ENCODE results near the gene ST3GAL3. TPM values are rescaled to one million over a fixed set of nuclear protein-coding genes. Genes with fewer than 3 reads are reported as not detected.

ST3GAL3 gene
- total RNA-seq, 1 donor from 2014 or later = 11.4 TPM

DNA sequence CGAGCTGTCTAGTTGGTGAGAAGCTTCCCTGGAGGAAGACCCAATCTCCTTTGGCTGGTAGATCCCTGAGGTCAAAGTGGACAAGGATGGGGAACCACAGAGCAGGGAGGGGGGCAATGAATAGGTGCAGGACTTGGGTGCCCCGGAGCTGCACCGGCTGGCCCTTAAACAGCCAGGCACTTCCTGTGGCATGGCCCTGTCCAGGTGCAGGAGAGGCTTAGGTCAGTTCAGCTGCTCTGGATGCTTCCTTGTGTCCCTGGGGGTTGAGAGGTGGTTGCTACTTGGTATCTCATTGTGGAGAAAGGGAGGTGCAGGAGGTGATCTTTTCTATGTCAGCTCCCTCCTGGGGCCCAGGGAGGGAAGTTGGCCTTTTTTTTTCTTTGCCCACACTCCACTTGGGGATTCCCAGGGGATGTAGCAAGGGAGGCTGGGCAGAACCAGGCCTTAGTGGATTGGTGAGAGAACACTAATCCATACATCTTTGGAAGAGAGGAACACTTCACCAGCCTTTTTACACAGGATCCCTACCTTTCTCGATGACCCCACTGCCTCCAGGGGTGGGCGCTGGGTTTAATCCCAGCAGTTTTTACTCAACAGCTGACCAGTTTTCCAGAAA is 1.2 kb upstream of the ST3GAL3 start:
- H3K4me3 ChIP-seq (ENCODE audit: insufficient read depth, low read depth, low read length) = peak overlapping the region; percentile 86

GRCh38 chr1:43706598-43707189 is 642 bp upstream of the ST3GAL3 start:
- H3K27me3 ChIP-seq (ENCODE audit: insufficient read depth, low read length) = no peaks in the 10 kb centered on the region
- H3K4me3 ChIP-seq (ENCODE audit: insufficient read depth, low read depth, low read length) = peak overlapping the region; percentile 86
- Mint-ChIP-seq H3K27ac (ENCODE audit: unreplicated experiment) (peak overlapping the region; percentile 85), H3K4me3 (ENCODE audit: unreplicated experiment) (peak overlapping the region; percentile 86), H3K27me3 (ENCODE audit: low read depth, unreplicated experiment) (no peaks in the 10 kb centered on the region), H3K36me3 (ENCODE audit: low read depth, unreplicated experiment) (peaks cover 18% of the 10 kb centered on the region), H3K9me3 (ENCODE audit: unreplicated experiment) (no peaks in the 10 kb centered on the region), H3K4me1 (ENCODE audit: low read depth, unreplicated experiment) (peaks cover 41% of the 10 kb centered on the region)
- peaks cover 30% of the 10 kb centered on the region for H4K20me1 ChIP-seq (ENCODE audit: insufficient read depth, low read length)
- H3K36me3 ChIP-seq (ENCODE audit: insufficient read depth, low read length) = peaks cover 13% of the 10 kb centered on the region
- FAIRE-seq (no peak), DNase-seq (ENCODE audit: low read depth) (no peak)
- H2AFZ ChIP-seq (ENCODE audit: low read depth, low read length) = peak overlapping the region; percentile 68
- TF ChIP-seq, protein P1, sequence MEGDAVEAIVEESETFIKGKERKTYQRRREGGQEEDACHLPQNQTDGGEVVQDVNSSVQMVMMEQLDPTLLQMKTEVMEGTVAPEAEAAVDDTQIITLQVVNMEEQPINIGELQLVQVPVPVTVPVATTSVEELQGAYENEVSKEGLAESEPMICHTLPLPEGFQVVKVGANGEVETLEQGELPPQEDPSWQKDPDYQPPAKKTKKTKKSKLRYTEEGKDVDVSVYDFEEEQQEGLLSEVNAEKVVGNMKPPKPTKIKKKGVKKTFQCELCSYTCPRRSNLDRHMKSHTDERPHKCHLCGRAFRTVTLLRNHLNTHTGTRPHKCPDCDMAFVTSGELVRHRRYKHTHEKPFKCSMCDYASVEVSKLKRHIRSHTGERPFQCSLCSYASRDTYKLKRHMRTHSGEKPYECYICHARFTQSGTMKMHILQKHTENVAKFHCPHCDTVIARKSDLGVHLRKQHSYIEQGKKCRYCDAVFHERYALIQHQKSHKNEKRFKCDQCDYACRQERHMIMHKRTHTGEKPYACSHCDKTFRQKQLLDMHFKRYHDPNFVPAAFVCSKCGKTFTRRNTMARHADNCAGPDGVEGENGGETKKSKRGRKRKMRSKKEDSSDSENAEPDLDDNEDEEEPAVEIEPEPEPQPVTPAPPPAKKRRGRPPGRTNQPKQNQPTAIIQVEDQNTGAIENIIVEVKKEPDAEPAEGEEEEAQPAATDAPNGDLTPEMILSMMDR (IDR thresholded peaks at IDR 0.05; ENCODE audit: insufficient read depth, low read depth, low read length) = no peak
- no peak for TF ChIP-seq EZH2 (IDR thresholded peaks at IDR 0.05; ENCODE audit: insufficient read depth, low read length)
- peaks cover 18% of the 10 kb centered on the region for H3K79me2 ChIP-seq (ENCODE audit: insufficient read depth, low read length)
- no peaks in the 10 kb centered on the region for H3K9me3 ChIP-seq (ENCODE audit: insufficient read depth, low read depth, low read length)
- H3K4me2 ChIP-seq (ENCODE audit: low read length) = peak overlapping the region; percentile 97
- H3K4me1 ChIP-seq (ENCODE audit: insufficient read depth, low read length) = peaks cover 32% of the 10 kb centered on the region
- peak overlapping the region; percentile 60 for H3K27ac ChIP-seq (ENCODE audit: low read depth, low read length)
- peak overlapping the region; percentile 90 for H3K9ac ChIP-seq (ENCODE audit: low read length)

More for the DNA sequence above, 1.2 kb upstream of the ST3GAL3 start:
- H3K4me1 ChIP-seq (ENCODE audit: insufficient read depth, low read length) = peaks cover 26% of the 10 kb centered on the region
- peak overlapping the region; percentile 97 for H3K4me2 ChIP-seq (ENCODE audit: low read length)
- TF ChIP-seq, protein P1 (IDR thresholded peaks at IDR 0.05; ENCODE audit: insufficient read depth, low read depth, low read length) = no peak
- TF ChIP-seq EZH2 (IDR thresholded peaks at IDR 0.05; ENCODE audit: insufficient read depth, low read length) = no peak
- peaks cover 39% of the 10 kb centered on the region for H3K4me1 Mint-ChIP-seq (ENCODE audit: low read depth, unreplicated experiment)
- H3K9ac ChIP-seq (ENCODE audit: low read length) = peak overlapping the region; percentile 90
- peaks cover 21% of the 10 kb centered on the region for H3K36me3 Mint-ChIP-seq (ENCODE audit: low read depth, unreplicated experiment)
- no peaks in the 10 kb centered on the region for H3K9me3 Mint-ChIP-seq (ENCODE audit: unreplicated experiment)
- peaks cover 19% of the 10 kb centered on the region for H3K36me3 ChIP-seq (ENCODE audit: insufficient read depth, low read length)
- no peak overlapping the region for H3K27ac ChIP-seq (ENCODE audit: low read depth, low read length)
- no peaks in the 10 kb centered on the region for H3K27me3 ChIP-seq (ENCODE audit: insufficient read depth, low read length)
- H3K9me3 ChIP-seq (ENCODE audit: insufficient read depth, low read depth, low read length) = no peaks in the 10 kb centered on the region
- H3K27me3 Mint-ChIP-seq (ENCODE audit: low read depth, unreplicated experiment) = no peaks in the 10 kb centered on the region
- no peak overlapping the region for H2AFZ ChIP-seq (ENCODE audit: low read depth, low read length)
- peaks cover 18% of the 10 kb centered on the region for H3K79me2 ChIP-seq (ENCODE audit: insufficient read depth, low read length)
- DNase-seq (ENCODE audit: low read depth) = no peak
- peak overlapping the region; percentile 85 for H3K27ac Mint-ChIP-seq (ENCODE audit: unreplicated experiment)
- peak overlapping the region; percentile 86 for H3K4me3 Mint-ChIP-seq (ENCODE audit: unreplicated experiment)
- H4K20me1 ChIP-seq (ENCODE audit: insufficient read depth, low read length) = peaks cover 27% of the 10 kb centered on the region
- no peak for FAIRE-seq

- peak overlapping the region; percentile 93 for H3K4me3 Mint-ChIP-seq (ENCODE audit: unreplicated experiment)
- FAIRE-seq (no peak), DNase-seq (ENCODE audit: low read depth) (peak; percentile 42)
- peak overlapping the region; percentile 85 for H3K27ac ChIP-seq (ENCODE audit: low read depth, low read length)
- H3K27ac Mint-ChIP-seq (ENCODE audit: unreplicated experiment) = peak overlapping the region; percentile 91
- TF ChIP-seq EZH2 (IDR thresholded peaks at IDR 0.05; ENCODE audit: insufficient read depth, low read length) = no peak
- TF ChIP-seq, protein P1 (IDR thresholded peaks at IDR 0.05; ENCODE audit: insufficient read depth, low read depth, low read length) = no peak
- peak overlapping the region; percentile 90 for H3K9ac ChIP-seq (ENCODE audit: low read length)
- H3K4me1 ChIP-seq (ENCODE audit: insufficient read depth, low read length) = peaks cover 36% of the 10 kb centered on the region
- H3K27me3 ChIP-seq (ENCODE audit: insufficient read depth, low read length) = no peaks in the 10 kb centered on the region
- peak overlapping the region; percentile 86 for H3K4me3 ChIP-seq (ENCODE audit: insufficient read depth, low read depth, low read length)
- H3K9me3 ChIP-seq (ENCODE audit: insufficient read depth, low read depth, low read length) = no peaks in the 10 kb centered on the region
- peaks cover 18% of the 10 kb centered on the region for H3K36me3 Mint-ChIP-seq (ENCODE audit: low read depth, unreplicated experiment)
- H3K27me3 Mint-ChIP-seq (ENCODE audit: low read depth, unreplicated experiment) = no peaks in the 10 kb centered on the region
- H4K20me1 ChIP-seq (ENCODE audit: insufficient read depth, low read length) = peaks cover 30% of the 10 kb centered on the region
- H3K79me2 ChIP-seq (ENCODE audit: insufficient read depth, low read length) = peaks cover 31% of the 10 kb centered on the region
- H3K4me2 ChIP-seq (ENCODE audit: low read length) = peak overlapping the region; percentile 97
- no peaks in the 10 kb centered on the region for H3K9me3 Mint-ChIP-seq (ENCODE audit: unreplicated experiment)
- H2AFZ ChIP-seq (ENCODE audit: low read depth, low read length) = peak overlapping the region; percentile 64
- H3K4me1 Mint-ChIP-seq (ENCODE audit: low read depth, unreplicated experiment) = peaks cover 54% of the 10 kb centered on the region
- H3K36me3 ChIP-seq (ENCODE audit: insufficient read depth, low read length) = peaks cover 8% of the 10 kb centered on the region
These were observed 670 bp downstream of the ST3GAL3 start for GRCh38 chr1:43708002-43708410.

All from astrocyte (in vitro differentiated cells and primary cell).